IPS-NIHi11 (cell line): ENCODE results near the gene LUC7L2.
"Not testable (repeated sequence)": the region's sequence is repeated elsewhere in the genome, so short reads cannot be mapped to it uniquely, and the experiment has no call there.

Experiments
- DNase-seq: peaks from one replicate; pipeline ENCODE4 v3.0.0; 2012; ENCODE audit warnings: mixed read lengths, low spot score

Gene LUC7L2

DNA sequence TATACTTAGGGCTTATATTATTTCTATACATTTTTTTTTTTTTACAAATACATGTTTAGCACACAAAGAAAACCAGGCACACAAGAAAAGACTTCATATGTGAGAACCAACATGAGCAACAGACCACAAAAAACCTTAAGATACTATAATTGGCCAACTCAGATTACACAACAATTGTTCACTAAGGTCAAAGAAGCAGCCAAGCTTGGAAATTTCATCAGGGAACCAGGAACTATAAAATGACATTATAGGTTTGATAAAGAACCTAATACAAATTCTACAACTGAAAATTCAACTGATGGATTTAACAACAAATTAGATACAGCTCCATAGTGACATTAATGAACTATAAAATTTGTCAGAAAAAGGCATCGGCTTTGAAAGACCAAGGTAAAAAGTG lies 4.4 kb upstream of the LUC7L2 start:
- DNase-seq = no peak

DNA sequence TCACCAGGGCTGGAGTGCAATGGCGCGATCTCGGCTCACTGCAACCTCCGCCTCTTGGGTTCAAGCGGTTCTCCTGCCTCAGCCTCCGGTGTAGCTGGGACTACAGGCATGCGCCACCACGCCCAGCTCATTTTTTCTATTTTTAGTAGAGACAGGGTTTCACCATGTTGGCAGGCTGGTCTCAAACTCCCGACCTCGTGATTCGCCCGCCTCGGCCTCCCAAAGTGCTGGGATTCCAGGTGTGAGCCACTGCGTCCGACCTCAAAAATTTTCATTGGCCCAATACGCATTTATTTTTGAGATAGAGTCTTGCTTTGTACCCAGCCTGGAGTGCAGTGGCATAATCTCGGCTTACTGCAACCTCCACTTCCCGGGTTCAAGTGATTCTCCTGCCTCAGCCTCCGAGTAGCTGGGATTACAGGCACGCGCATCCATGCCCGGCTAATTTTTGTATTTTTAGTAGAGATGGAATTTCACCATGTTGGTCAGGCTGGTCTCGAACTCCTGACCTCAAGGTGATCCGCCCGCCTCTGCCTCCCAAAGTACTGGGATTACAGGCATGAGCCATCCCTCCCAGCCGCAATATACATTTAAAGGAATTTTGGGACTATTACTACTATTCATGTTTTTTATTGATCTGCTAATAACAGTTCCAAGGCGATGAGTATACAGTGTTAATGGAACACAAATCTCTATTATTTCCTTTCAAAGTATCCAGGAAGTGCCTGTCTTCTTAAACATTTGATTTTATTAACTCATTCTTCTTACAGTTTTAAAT lies 1.8 kb upstream of the LUC7L2 start:
- DNase-seq = not testable (repeated sequence)

DNA sequence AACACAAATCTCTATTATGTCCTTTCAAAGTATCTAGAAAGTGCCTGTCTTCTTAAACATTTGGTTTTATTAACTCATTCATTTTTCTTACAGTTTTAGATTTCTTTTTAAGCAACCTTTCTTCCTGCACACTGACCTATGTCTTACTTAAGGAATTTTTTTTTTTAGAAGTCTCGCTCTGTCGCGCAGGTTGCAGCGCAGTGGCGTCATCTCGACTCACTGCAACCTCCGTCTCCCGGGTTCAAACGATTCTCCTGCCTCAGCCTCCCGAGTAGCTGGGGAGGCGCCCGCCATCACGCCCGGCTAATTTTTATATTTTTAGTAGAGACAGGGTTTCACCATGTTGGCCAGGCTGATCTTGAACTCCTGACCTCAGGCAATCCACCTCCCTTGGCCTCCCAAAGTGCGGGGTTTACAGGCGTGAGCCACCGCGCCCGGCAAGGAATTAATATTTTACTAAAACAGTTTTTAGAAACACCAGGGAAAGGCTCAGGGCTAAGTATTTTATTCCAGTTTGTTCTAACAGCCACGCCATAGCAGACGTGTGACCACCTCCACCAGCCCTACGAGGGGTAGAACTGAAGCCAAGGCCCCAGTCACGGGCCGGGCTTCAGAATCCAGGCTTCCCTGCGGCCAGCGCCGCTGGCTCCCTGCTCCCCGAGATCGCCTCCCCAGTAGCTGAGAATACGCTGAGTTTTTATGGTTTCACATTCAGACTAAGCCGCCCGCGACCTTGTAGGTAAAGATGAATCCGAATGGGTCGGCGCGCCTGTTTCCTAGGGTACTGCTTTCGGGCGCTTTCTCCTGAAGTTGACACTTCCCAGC lies 941 bp upstream of the LUC7L2 start:
- peak; percentile 32 for DNase-seq

DNA sequence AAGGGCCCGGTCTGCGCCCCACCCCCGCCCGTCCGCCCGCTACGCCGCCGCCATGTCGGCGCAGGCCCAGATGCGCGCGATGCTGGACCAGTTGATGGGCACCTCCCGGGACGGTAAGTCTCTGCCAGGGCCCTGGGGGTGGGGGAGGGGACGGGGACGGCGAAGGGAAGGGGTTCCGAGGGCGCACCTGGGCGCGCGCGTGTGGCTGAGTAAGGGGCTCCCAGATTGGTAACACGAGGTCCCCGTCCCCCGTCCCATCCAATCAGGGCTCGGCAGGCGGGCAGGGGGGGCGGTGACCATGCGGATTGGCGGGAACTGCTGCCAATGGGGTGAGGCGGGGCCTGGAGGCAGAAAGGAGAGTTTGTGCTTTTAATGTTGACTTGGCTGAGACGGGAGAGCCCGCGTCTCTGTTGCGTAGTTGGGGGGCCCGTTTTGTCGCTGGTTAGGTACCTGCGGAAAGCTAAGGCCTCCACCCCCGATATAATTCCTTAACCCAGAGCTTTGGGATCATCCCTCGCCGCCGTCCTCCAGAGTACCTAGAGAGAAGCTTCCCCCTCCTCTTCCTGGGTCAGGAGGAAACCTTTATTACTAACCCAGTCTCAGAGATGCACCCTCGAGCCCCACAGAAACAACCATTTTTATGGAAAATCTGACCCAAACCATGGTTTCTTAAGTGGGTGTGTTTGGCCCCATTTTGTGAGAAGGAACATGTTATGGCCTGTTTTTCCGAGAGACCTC lies 685 bp downstream of the LUC7L2 start:
- peak; percentile 96 for DNase-seq

DNA sequence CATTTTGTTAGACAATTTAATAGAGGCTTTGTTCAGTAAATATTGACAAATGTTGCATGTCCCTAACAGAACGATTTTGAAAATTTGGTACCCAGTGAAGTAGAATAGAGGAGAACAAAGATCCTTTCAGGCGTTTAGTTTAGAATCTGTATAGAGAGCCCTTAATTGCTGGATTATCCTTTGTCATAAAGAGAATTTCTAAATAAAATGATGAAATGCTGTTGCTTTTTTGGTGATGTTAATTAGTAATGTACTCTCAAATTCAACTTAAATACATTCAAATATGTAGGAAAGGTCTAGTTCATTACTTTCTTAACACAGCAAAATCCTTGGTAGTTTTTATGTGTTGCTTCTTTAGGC lies 1.2 kb downstream of the LUC7L2 start:
- no peak for DNase-seq

DNA sequence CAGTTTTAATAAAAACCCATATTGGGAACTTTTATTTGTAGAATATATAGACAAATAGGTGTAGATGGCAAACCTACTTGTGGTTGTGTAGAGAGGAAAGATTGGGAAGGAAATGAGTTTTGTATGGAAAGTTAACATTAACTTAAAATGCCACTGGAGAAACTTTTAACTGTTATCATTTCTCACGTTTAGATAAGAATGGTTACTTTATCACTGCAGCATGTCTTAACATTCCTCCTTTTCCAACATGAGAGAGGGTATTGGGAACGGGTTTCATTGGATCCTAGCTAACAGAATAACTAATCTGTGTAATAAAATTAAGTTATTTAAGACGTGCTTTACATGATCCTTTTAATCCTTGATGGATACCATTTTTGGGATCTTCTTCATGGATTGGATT lies 1.8 kb downstream of the LUC7L2 start:
- DNase-seq = no peak

DNA sequence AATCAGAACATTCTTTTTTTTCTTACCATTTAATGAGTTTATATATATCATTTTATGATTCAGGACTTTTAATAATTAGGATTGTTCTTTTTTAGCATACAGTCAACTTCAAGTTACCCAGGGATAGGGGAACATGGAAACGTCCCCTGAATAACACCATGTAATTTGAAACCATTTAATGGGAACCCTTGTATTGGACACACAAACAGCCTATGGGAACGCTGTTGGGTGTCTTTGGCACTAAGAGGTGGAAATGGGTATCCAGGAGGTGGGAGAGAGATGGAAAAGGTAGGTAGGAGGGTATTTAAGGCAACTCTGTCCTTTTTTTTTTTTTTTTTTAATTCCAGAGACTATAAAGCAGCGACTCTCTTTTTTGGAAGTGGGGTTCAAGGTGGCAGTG lies 2.6 kb downstream of the LUC7L2 start:
- peak; percentile 67 for DNase-seq

DNA sequence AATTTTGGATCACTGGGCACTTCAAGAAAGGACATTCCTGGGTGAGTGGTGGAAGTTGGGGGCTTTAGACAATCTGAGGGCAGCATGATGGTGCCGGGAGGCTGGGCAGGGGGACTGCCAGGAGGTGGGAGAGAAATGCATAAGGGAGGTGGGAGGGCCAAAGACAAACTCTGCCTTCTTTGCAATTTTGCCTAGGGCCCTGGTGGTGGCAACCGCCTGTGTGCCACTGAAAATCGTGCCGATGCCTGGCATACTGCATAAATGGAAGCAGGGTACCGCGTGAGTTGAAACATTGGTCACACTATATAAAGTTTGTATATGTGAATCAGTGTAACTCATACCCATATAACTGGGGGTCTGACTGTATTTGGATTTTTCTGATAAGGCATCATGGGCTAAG lies 3.3 kb downstream of the LUC7L2 start:
- DNase-seq = peak; percentile 7

DNA sequence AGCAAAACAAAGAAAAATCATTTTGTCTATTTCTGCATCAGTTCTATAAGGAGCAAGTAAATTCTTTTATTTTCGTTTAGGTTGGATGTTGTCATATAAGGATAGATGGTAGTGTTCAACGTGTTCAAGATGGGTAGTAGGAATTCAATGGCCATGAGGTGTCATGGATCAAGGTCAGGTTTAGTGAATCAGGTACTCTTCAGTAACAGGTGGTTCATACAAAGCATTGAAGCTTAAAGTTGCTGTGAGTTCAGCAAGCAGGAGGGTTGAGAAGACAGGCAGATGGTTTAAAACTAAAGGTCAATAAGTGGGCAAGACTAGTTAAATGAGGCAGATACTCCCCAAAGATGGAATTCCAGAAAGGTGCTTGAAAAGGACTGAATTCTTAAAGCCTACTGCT lies 5.6 kb downstream of the LUC7L2 start:
- DNase-seq = no peak

DNA sequence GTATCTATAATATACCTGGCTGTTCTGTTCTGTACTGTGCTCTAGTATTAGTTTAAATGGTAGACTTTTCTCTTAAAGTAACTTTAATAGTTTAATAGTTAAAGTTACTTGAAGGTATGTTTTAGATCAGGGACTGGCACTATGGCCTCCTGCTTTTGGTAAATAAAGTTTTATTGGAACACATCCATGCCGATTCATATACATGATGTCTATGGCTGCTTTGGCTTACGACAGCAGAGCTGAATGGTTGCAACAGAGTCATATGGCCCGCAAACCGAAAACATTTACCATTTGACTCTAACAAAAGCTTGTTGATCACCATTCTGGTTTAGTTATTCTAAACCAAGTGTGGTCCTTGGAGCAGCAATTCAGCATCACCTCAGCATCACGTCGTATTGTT lies 6.7 kb downstream of the LUC7L2 start:
- no peak for DNase-seq

DNA sequence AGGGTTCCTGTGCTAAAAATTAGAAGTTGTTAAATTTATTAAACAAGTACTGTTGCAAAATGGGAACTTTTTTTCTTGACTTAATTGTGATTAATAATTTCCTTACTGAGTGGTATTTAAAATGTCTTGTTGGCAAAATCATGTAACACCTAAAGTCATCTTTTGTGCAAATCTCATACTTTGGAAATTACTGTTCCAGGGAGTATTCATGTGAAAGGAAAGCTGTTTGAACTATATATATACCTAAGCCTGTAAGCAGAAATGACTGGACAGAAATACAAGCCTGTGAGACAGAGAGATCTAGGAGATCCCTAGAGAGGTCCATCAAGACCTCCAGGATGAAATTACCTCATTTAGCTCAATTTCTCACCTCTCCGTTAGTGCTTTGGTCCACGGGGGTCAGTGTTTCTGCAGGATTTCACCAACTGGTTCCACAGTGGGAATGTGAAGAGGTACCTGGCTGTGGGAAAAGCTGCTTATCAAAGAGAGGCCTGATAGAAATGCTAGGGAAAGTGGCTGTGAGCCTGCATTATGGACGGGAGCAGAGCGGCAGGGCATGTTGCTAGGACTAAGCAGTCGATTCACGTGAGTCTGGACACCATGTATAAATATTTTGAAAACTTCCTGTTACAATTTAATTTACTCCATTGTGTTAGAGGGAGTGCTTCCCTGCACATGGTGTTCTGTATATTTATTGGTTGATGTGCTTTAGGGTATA lies 7.9 kb downstream of the LUC7L2 start:
- no peak for DNase-seq

DNA sequence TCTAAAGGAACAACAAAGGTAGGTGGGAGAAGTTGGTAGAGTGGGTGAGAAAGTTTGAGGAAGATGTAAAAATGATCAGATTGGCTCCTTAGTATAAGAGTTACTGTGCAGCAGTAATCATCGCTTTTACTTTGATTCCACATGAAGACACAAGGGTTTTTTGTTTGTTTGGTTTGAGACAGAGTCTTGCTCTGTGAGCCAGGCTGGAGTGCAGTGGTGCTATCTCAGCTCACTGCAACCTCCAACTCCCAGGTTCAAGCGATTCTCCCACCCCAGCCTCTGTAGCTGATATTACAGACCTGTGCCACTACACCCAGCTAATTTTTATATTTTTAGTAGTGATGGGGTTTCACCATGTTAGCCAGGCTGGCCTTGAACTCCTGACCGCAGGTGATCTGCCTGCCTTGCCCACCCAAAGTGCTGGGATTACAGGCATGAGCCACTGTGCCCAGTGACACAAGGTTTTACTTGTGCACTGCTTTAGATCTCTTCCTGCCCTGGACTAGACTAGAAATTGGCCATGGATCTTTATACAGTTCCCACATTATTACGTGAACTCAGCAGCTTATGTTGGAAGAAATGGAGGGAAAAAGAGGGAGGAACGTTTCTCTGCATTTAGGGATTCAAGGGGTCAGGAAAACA lies 10.7 kb downstream of the LUC7L2 start:
- DNase-seq = no peak

DNA sequence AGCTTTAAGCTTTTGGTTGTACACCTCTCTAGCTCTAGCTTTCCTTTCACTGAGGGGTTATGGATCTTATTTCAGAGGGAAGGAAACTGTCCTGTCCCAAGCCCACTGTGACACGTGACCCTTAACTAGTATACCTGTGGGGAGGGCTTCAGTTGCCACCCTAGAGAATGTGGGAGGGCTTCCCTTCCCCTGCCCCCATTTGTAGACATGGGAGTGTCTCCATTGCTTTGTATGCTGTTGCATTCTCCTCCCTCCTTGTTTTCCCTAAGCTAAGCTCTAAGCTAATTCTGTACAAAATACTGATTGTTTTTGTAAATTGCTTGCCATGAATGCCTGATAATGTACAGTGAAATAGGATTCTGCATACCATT lies 11.2 kb downstream of the LUC7L2 start:
- peak; percentile 10 for DNase-seq

DNA sequence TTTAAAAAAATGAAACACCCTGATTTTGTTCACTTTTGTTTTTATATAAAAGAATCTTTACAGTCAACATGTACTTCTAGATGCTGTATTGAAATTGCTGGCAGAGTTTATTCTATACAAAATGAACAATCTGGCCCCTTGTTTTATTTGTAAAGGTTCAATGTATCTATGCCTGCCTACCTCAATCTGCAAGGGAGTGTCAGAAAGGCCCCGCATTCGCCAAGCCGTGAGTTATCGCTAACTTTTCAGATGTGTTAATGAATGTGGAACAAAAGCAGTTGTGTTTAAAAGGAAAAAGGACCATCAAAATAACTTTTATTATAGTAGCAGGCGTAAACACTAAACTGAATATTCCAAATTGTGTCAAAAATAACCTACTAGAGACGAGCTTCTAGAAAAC lies 14.6 kb downstream of the LUC7L2 start:
- no peak for DNase-seq

DNA sequence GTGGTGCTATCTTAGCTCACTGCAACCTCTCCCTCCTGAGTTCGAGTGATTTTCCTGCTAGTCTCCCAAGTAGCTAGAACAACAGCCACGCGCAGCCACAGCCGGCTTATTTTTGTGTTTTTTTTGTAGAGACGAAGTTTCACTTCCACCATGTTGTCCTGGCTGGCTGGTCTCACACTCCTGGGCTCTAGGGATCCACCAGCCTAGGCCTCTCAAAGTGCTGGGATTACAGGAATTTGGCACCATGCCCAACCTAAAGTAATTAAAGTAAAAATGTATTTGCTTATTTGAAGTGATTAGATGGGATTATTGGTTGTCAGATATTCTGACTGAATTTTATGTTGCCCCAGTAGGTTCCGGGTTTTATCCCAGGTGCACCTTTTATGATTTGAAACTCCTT lies 22.7 kb downstream of the LUC7L2 start:
- DNase-seq = no peak

DNA sequence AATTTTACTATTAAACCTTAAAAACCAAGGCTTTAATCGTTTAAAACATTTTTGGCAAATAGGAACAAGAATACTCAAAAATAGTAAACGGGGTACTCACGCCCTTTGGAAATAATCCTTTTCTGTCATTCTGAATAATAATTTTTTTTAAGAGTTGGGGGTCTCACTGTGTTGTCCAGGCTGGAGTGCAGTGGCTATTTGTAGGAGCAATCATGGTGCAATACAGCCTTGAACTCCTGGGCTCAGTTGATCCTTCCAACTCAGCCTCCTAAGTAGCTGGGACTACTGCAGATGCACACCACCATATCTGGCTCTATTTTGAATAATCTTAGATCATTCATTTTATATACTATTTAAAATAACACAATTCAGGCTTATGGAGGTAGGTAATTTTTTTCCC lies 24.9 kb downstream of the LUC7L2 start:
- DNase-seq = no peak

DNA sequence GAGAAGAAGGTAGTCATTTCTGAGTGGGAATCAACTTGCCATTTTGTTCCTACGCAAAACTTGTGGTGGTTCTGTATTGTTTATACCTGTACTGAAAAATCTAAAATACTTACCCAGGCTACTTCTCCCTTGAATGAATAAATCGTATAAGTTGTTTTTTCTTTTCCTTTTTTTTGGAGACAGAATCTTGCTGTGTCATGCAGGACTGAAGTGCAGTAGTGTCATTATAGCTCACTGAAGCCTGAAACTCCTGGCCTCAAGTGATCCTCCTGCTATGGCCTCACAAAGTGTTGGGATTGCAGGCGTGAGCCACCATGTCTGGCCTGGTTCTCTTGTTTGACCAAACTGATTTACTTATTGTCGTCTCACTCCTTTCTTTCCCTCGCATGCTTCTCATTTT lies 27.9 kb downstream of the LUC7L2 start:
- no peak for DNase-seq

DNA sequence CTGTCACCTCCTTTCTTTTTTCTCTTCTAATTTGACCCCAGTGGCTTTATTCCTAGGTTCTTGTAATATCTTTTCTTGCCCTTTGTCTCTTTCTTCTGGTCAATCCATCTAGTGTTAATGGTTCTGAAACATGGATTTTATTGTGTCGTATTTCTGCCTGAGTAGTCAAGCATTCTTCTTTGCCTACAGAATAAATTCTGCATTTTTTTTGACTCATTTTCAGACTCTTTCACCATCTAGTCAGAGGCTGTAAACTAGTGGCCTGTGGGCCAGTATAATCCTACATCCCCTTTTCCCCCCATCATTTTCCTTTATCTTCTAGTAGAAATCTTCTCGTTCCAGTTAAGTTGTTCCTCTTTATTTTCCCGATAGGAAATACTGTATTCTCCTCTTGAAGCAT lies 29.4 kb downstream of the LUC7L2 start:
- no peak for DNase-seq

DNA sequence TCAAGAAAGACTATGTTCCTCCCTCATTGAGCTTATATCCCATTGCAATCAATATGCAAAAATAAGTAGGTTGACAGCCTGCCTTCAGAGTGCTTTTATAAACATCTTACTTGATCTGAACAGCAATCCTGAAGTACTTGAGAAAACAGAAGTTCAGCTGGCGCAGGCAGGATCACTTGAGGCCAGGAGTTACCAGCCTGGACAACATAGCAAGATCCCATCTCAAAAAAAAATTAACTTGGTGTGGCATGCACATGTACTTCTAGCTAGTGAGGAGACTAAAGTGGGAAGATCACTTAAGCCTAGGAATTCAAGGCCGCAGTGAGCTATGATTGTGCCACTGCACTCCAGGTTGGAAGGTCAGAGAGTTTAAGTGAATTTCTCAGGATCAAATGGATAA lies 30.1 kb downstream of the LUC7L2 start:
- DNase-seq = no peak

DNA sequence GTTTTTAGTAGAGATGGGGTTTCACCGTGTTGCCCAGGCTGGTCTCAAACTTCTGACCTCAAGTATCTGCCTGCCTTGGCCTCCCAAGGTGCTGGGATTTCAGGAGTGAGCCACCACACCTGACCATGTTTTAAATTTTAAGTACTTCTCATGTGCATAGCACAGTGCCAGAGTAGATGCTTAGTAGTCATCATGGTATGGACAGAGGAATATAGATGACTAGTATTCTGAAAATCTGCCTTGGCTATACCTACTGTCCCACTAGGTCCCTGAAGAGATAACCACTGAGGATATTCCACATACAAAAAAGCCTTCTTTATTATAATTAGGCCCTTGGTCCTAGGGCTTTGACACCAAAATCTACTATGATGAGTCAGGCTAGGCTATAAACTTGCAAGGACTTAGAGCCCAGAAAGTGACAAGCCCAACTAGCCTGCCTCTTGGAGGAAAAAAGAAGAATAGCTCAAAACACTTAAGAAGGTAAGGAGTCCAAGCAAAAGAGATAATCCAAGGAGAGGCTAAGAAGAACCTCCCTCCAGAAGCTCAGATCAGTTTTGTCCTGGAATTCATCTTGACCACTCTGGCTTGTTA lies 34.0 kb downstream of the LUC7L2 start:
- DNase-seq = no peak

DNA sequence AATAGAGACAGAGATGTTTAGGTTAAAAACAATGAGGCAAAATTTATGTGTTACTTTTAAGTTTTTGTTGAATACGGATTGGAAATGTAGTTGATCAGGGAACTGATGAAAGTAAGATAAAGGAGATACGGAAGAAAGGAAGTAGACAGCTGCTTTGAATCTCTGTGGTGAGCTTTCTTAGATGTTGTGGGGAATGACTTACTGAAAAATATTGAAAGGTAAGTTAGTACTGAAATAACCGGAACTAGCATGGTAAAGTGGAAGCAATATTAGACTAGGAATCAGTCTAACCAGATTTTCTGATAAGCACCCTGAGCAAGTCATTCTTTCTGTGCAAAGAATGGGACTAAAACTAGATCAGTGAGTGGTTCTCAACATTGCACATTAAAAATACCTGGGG lies 34.8 kb downstream of the LUC7L2 start:
- DNase-seq = no peak
